GM18858 (cell line): Measurements from ENCODE around the gene CTTNBP2.
A peak's percentile ranks its signal among the peaks of the same experiment; 100 is the strongest.

ENCODE experiments used
- ATAC-seq: cut with Tn5 transposase; IDR thresholded peaks from one replicate; pipeline ENCODE4 v1.9.1; 2021; ENCODE audit not compliant: unreplicated experiment

Gene CTTNBP2

GRCh38 chr7:117871401-117871777, 1.9 kb downstream of the CTTNBP2 start:
- ATAC-seq, result no peak

DNA sequence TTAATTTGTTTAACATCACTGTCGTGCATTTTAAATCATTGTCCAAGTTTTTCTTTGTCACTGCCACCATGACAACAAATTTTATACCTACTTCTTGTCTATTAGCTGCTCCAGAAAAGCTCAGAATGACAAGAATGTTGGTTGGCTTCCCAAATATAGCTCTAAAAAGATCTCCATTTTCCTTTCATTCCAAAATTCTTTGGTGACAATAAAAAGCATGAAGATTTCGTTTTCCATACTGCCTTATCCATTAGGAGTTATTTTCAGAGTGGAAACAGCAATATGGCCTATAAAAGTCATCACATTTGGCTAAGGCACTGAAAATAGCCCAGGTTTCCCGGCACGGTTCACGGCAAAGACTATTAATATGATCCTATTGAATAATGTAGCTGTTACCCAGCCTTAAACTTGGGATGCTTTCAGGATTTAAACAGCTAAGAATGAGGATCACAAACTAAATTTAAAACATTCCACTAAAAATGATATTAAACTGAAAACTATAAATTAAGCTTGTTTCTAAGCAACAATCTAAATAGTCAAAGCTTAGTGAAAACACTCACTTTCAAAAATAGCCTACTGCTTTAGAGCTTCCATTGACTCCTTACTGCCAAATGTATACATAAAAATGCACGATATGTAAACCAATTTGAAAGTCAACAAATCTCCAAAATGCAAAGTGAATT, 2.7 kb downstream of the CTTNBP2 start:
- no peak for ATAC-seq

DNA sequence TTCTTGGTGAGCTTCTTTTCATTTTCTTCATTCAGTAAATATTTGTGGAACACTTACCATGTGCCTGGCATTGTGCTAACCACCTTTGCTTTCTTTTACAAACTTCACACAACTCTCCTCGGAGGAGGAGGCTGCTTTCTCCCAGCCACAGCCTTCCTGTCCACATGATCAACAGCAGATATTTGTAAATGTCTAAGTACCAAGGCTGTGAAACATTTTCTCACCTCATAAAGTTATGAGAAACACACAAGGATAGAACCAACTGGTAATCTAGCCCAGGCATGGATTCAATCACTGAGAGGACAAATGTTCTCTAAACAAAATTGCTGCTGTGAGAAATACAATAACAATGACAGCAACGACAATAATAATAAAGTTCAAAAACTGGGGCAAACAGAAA, 3.9 kb downstream of the CTTNBP2 start:
- no peak for ATAC-seq

DNA sequence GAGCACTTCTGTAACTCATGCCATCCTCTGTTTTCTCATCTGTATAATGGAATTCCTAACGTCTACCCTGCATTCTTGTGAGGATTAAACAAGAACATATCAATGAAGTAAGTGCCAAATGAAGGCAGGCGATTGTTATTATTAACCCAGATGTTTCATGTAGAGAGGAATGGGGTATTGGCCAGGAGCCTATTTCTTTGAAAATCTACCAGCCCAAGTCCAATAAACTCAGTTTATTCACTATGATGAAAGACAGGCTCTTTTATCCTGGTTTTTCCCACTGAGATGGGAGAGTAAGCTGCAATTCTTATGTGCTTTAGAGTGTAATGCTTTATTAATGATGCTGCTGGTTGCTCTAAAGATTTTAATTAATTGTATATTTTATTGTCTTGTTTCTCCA, 9.6 kb downstream of the CTTNBP2 start:
- ATAC-seq, result no peak

- no peak for ATAC-seq
Measured at GRCh38 chr7:117862378-117862777, 10.9 kb downstream of the CTTNBP2 start.

DNA sequence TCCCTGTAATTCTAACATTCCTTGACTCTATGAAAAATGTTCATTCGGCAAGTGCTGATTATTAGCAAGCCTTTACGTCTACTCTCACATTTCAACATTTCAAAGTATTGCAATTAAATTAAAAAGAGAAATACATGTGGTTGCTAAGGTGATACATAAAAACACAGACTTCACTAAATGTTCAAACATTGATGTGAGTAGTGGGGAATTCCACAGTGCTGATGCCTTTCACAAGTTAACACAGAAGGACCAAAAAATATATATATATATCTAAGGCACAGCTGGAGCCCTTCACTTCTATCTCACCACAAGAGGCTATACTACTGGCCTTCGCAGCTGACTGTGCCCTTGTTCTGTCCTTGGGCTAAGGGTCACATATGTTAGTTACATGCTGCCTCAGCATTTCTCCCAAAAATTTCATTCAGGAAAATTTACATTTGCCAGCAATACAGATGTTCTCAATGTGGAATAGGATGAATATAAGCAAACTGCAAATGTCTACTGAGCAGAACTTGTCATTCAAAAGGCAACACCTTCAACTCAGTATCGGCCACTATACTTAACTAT, 13.9 kb downstream of the CTTNBP2 start:
- ATAC-seq, result no peak

DNA sequence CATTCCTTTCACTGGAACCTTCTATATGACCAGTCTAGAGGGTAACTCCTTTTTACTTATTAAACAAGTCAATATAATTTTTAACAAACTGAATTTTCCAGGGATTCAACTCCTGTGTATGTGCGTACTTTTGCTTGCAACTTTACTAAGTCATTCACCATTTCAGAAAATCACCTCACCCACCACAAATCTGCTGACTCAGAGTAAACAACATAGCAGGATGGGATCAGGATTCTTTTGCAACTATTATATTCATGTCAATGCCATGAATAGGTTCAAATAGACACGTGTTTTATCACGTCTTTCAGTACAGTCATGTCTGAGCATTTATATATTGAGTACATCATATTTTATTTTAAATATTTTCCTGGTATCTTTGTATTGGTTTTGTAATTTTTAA, 14.5 kb downstream of the CTTNBP2 start:
- ATAC-seq, result no peak

DNA sequence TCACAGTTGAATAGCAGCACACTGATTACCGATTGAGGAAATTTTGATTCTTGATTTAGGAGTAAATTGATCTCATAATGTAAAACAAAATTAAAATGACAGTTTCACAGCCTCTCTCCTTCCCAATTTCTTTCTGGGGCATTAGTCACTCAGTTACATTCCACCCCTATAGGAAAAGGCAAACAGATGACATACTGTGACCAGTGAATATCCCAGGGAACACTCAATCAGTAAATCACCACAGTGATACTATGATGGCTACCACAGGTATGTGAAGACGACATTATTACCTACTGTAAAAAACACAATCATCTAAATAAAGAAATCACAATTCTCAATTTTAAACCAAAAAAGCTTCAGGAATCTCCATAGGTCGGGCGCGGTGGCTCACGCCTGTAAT, 15.5 kb downstream of the CTTNBP2 start:
- ATAC-seq, result no peak

DNA sequence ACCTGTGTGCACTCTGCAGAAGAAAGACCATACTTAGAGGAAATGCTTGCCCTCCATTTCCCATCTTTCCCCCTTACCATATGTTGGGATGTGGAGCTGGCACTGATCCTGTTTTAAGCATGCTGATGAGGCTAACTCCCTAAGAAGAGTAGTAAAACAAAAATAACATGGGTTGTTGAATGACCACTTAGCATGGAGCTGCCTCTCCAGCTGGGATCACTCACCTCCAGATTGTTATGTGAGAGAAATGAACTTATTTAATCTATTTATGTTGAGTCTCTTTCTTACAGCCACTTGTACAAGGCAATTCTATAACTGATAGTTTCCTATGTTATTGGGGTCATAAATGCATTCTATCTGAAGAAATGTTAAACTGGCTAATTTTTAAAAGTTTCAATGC, 17.0 kb downstream of the CTTNBP2 start:
- ATAC-seq, result no peak

DNA sequence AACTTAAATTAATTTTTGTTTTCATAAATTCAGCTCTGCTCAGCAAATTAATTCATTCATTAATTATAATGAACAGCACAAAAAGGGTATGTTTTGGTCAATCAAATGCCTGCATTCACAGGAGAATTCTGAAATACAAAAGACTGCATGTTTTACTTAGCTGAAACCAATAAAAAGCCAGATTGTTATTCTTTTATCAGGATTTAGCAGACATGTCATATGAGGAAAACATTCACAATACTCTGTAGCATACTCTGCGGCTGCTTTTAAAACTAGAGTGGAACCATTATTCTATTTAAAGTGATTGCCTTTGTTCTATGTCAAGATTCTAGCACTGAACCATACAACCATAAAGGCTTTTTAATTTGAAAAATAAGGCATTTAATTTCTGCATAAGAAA, 19.1 kb downstream of the CTTNBP2 start:
- ATAC-seq, result no peak

GRCh38 chr7:117848941-117849340, 24.3 kb downstream of the CTTNBP2 start:
- no peak for ATAC-seq

GRCh38 chr7:117844678-117845077, 28.6 kb downstream of the CTTNBP2 start:
- no peak for ATAC-seq

GRCh38 chr7:117841611-117842010, 31.6 kb downstream of the CTTNBP2 start:
- ATAC-seq, result no peak

GRCh38 chr7:117841011-117841410, 32.2 kb downstream of the CTTNBP2 start:
- ATAC-seq, result no peak

DNA sequence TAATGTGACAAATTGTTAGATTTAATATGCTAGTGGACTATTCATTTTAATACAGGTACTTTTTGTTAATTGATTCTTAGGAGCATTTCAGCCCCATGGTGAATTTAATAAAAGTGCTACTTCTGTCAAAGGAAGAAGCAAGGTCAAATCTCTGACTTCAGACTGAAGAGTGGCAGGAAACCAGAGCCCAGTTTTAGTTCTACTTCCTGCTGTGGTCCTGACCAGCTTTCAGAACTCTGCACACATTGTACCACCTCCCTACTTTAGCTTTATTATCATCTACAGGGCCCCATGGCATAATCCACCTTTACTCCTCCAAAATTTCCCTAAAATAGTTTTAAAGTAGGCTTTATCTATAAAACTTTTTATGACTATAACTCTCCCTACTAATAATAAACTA, 33.7 kb downstream of the CTTNBP2 start:
- ATAC-seq, result peak; percentile 43

DNA sequence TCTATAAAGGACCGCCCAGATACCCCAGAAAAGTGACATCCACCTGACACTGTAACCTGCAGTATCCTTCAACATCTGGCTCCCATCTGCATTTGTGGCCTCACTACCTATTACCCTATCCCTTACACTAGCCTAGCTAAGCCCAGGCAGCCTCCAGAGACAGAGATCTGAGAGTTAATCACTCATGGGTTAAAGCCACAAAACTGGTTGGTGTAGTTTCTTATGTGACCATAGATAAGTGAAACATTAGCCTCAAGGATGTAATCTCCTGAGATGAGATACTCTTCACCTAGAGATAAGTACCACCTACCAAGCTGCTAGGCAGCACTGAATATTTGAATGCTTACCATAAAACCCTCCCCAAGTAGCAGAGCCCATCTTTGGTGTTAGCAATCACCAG, 35.4 kb downstream of the CTTNBP2 start:
- ATAC-seq, result peak; percentile 93

DNA sequence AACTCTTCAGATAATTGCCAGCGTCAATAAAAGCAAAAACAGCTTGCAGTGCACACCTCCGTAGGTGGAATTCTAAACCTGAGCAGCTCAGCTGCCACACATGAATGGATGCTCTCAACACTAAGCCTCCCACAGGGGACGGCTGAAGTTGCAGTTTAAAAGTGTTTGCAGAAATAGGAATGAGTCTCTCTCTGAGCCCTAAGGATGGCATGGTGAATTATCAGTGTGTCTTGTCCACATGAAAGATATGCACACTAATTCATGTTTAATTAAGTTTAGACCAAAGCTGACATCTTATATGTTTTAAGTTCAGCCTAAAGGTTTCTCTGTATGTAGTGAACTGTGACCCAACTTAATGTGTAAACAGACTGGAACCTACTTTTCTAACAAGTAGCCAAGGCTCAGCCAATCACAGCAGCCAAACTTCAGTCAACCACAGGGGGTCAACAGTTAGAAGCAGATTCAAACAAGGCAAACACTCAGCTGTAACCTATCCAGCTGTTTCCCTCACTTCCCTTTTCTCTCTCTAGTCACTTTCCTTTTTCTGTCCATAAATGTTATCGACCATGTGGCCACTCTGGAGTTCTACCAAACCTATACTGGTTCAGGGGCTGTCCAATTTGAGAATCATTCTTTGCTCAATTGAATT, 38.1 kb downstream of the CTTNBP2 start:
- ATAC-seq, result no peak

DNA sequence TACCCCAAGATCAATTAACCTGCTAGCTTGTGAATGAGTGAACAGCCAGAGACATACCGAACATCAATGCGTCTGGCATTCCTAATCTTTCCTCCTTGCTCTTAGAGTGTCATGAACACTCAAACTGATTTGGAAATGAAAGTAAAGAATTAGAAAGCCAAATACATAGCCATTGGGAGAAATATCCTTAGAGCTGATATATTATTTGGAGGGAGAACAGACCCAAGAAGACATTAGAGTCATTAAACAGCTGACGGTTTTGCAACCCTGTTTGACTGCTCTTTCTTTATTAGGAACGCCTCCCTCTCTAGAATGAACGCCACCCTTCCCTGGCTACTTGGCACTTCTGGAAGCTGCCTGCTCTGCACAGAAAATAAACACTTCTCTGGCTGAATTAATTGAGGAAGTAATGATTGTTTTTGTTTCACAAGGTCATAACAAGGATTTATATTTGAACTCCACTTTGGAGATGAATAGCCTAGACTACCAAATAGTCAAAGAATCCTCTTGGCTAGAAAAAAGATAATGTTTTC, 42.8 kb downstream of the CTTNBP2 start:
- no peak for ATAC-seq

DNA sequence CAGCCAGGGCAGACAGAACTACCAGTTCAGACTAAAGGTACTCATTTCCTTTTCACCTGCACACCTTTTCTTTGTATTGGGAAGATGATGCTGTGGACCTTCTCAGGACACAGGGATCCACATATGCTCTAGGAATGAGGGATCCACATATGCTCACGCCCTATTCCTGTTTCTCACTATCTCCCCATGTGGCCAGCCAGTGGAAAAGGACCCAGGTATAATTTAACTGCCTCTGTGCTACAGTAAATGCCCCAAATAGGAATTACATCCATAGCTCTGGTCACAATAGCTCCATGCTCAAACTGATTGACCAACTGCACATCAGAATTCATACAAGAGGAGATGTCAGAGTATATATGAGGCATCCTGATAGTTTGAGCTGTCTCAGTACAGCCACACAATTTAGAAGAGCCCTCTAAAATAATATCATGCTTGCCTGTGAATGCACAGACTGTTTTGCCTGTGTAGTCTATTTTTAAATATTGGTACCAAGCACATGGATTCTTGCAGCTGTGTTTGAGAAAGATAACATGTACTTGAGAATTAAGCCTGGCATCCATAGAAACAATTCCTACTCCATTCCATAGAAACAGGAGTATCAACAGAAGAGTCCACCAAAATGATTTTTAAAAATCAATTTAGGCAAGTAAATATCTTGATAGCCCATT, 43.7 kb downstream of the CTTNBP2 start:
- no peak for ATAC-seq

DNA sequence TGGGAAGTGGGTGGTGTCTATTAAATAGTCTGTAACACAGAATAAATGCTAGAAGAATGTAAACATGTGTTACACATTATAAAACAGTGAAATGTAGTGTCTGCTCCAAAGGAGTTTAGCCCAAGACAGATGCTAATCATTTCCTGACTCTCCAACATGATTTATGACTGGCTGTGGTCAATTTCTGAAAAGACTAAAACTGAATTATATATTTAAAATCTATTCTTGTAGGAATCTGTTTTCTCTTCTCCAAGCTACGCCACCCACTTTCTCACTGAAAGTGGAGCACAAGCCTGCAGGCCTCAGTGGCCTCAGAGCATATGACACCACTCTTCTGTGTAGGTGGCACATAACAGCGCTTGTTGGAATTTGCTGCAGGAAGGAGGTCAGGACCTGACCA, 44.4 kb downstream of the CTTNBP2 start:
- no peak for ATAC-seq

GRCh38 chr7:117827862-117828261, 45.4 kb downstream of the CTTNBP2 start:
- ATAC-seq, result no peak

- ATAC-seq, result no peak
Measured at GRCh38 chr7:117825132-117825531, 48.1 kb downstream of the CTTNBP2 start.
